Activated T-cell treated with anti-CD3 and anti-CD28 coated beads for 24 hours (primary cell): ENCODE measurements around the gene PPP6R3.

Experiments
- DNase-seq: peaks from one replicate; pipeline ENCODE4 v3.0.0-alpha.2; 2020; ENCODE audit warnings: low read depth

Gene PPP6R3

GRCh38 chr11:68652683-68653156 lies 192.2 kb downstream of the PPP6R3 start:
- DNase-seq = no peak

- no peak for DNase-seq
Observed at GRCh38 chr11:68653486-68654430, 193.2 kb downstream of the PPP6R3 start.

- no peak for DNase-seq
Observed at GRCh38 chr11:68654978-68655377, 194.4 kb downstream of the PPP6R3 start.

GRCh38 chr11:68655406-68655805 lies 194.9 kb downstream of the PPP6R3 start:
- DNase-seq = no peak

- no peak for DNase-seq
Observed at GRCh38 chr11:68655806-68656205, 195.3 kb downstream of the PPP6R3 start.

GRCh38 chr11:68657021-68657780 lies 196.6 kb downstream of the PPP6R3 start:
- no peak for DNase-seq

- no peak for DNase-seq
Observed at GRCh38 chr11:68658097-68658496, 197.5 kb downstream of the PPP6R3 start.

GRCh38 chr11:68658661-68659060 lies 198.1 kb downstream of the PPP6R3 start:
- no peak for DNase-seq

GRCh38 chr11:68659158-68659921 lies 198.8 kb downstream of the PPP6R3 start:
- DNase-seq = no peak

- DNase-seq = no peak
Observed at GRCh38 chr11:68660066-68660810, 199.7 kb downstream of the PPP6R3 start.

GRCh38 chr11:68661014-68661413 lies 200.5 kb downstream of the PPP6R3 start:
- no peak for DNase-seq

- DNase-seq = no peak
Observed at GRCh38 chr11:68661697-68662603, 201.4 kb downstream of the PPP6R3 start.

- no peak for DNase-seq
Observed at GRCh38 chr11:68663482-68664010, 203.0 kb downstream of the PPP6R3 start.

GRCh38 chr11:68664141-68664540 lies 203.6 kb downstream of the PPP6R3 start:
- DNase-seq = no peak

- no peak for DNase-seq
Observed at GRCh38 chr11:68664906-68665305, 204.4 kb downstream of the PPP6R3 start.
